ENCODE measurements around the gene MAD1L1.

DNA sequence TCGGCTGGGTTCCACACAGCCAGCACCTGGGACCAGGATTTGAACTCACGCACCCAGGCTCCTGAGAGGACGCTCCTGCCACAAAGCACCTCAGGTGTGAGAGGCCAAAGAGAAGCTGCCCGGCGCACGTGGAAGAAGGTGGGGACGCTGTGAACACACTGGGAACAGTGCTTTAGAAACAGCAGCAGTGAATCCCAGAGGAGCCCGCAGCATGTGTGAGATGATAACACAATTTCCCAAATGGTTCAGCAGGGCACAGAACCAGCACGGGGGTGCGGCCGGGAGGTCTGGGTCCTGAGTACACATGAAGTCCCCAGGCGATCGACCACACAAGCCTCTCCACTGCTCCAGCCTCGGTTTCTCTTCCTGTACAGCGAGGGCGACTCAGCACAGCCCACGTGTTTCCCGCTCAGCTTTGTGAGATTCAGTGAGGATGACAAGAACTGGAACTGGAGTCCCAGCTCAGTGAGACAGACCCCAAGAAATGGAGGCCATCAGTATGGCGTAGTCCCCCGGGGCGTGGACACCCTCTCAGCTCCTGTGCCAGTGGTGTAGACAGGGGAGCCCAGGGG, 188.3 kb downstream of the MAD1L1 start:
- TF ChIP-seq, protein P1, sequence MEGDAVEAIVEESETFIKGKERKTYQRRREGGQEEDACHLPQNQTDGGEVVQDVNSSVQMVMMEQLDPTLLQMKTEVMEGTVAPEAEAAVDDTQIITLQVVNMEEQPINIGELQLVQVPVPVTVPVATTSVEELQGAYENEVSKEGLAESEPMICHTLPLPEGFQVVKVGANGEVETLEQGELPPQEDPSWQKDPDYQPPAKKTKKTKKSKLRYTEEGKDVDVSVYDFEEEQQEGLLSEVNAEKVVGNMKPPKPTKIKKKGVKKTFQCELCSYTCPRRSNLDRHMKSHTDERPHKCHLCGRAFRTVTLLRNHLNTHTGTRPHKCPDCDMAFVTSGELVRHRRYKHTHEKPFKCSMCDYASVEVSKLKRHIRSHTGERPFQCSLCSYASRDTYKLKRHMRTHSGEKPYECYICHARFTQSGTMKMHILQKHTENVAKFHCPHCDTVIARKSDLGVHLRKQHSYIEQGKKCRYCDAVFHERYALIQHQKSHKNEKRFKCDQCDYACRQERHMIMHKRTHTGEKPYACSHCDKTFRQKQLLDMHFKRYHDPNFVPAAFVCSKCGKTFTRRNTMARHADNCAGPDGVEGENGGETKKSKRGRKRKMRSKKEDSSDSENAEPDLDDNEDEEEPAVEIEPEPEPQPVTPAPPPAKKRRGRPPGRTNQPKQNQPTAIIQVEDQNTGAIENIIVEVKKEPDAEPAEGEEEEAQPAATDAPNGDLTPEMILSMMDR (IDR thresholded peaks at IDR 0.05) = no peak
- TF ChIP-seq POLR2A (IDR thresholded peaks at IDR 0.05) = no peak
